AML-193 (cell line): ENCODE data around the gene ACAA2.
A peak's percentile ranks its signal among the peaks of the same experiment; 100 is the strongest.
"Not testable (repeated sequence)": the region's sequence is repeated elsewhere in the genome, so short reads cannot be mapped to it uniquely, and the experiment has no call there.

Experiments
- DNase-seq, 2 experiments: peaks; one replicate each; lab custom pipeline; 2025; lab: John Stamatoyannopoulos, UW

Gene ACAA2

DNA sequence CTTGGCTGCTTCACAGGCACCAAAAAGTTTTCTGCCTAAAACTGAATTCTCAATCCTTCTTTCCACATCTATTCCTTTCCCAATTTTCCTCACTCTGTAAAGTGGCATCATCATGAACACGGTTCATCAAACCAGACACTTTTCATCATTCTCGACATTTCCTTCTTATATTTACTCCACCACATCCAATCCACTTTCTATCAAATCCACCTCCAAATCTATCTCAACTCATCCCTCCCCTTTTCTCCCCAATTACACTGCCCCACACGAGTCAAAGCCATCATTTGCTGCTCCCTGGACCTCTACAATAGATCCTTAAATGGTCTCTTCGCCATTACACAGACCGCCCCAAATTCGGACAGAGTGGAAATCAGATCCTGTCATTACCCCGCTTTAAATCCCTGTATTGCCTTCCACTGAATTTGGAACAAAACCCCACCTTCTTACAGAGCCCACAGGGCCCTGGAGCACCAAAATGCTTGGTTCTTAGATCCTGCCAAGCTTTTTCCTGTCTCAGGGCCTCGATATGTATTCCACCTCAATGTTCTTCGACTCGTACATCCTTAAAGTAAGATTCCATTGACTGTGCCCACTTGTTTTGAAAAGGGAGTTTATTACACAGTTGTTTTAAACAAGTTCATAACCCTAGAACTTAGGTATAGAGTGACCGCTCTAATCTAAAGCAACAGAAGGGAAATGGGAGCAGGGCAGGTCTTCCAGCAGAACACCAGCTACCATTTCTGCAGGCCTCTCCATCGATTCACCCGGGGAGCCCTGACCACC lies 856 bp downstream of the ACAA2 start:
- no peak for DNase-seq

DNA sequence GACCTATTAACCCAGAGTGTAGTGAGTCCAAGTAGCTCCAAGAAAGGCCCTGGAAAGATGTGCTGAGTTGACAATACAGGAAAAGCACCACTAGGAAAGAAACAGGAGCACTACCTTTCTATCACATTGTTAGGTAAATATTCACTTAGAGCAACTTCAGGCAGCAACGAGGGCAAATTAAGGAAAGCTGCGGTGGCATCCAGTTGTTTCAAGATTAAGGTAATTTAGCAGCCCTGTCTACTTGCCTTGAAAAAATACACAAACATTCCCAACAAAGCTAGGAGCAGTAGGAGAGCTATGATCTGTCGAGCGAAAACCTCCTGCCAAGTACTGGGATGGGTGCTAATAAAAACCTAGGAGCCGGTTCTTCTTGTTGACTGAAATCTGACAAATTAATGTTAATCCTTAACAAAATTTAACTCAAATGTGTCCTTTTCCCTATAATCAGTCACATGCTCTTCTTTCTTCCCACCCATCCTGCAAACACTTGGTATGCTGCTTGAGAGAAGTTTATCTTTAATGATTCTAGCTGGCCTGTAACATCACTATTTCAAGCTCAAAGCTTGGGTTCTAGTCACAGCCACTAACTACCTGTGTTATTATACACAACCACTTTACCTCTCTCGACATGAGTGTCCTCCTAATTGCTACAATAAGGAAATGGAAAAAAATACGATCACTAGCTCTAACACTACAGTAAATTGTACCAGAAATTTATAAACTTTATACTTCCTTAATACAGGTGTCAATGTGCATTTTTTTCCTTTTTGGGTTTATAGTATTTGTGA lies 2.0 kb downstream of the ACAA2 start:
- no peak for DNase-seq

GRCh38 chr18:49808553-49809191 lies 4.7 kb downstream of the ACAA2 start:
- not testable (repeated sequence) for DNase-seq

- no peak for DNase-seq
Observed at GRCh38 chr18:49804096-49804495, 9.2 kb downstream of the ACAA2 start.

GRCh38 chr18:49802623-49803022 lies 10.7 kb downstream of the ACAA2 start:
- no peak for DNase-seq

- DNase-seq = not testable (repeated sequence)
Observed at GRCh38 chr18:49800491-49800890, 12.8 kb downstream of the ACAA2 start.

- DNase-seq = not testable (repeated sequence)
Observed at GRCh38 chr18:49799806-49800205, 13.5 kb downstream of the ACAA2 start.

- DNase-seq = no peak
Observed at GRCh38 chr18:49798001-49798400, 15.3 kb downstream of the ACAA2 start.

DNA sequence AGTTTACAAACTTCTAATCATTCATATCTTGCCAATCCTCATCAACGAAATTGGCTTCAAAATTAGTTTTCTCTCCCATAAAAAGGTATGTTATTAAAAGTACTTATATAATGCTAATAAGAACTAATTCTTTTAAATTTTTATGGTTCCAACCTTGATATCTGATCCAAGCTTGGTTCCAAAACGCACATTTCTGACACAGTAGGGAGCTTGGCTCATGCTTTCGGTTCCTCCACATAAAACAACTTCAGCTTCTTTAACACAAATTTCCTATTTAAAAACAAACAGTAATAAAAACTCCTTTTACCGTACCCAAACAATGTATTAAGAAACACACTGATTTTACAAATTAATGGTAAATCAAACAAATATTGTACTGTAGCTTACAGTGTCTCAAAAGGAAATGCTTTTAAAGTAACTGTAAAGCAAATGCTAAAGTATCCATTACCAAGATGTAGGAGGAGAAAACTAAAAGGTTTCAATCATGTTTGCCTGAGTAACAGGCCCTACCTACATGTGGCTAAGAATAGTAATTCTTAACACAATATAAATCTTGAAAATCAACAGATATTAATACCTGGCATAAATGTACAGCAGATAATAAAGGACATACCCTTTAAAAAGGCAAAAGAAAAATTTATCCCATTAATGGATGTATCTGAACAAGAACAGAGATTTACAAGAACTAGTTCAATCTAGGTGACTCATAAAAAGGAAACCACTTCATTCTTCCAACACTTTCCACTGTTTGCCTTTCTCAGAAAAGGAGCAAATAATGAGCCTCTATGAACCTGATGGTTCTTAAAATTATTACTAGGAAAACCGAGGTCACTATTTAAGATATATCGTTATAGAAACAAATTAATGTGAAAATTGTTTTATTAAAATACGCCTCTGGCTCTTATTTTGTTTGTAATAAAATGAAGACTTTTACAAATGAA lies 17.5 kb downstream of the ACAA2 start:
- DNase-seq = no peak

DNA sequence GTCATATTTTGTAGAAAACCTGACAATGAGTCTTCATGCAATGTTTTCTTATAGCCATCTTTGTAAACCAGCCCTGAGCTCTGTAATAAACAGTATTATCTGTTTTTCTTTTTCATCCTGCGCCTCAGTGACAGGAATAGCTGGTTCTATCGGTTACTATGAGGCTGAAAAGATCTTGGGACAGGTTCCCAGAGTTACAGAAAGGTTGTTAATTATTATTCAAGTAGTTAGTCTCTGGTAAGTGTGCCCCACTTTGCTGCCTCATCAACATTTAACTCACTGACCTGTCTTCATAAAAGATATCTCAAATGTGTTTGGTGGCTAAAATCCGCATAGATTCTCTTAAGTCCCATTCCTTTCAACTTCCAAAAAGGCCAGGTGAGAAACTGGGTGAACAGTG lies 18.6 kb downstream of the ACAA2 start:
- DNase-seq = no peak

DNA sequence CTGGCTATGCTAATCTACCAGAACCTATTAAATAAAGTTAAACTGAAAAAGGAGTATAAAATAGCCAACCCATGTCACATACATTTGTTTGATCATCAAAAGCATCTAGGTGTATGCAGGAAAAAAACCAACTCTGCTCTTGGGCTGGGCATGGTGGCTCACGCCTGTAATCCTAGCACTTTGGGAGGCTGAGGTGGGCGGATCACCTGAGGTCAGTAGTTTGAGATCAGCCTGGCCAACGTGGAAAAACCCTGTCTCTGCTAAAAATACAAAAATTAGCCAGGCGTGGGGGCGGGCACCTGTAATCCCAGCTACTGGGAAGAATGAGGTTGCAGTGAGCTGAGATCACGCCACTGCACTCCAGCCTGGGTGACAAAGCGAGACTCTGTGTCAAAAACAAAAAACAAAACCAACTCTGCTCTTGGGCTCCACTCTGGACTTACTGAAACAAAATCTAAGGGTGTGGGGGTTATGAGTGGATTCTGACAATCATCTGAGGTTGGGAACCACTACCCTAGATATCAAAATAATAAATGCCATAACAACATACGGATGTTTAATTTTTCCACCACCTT lies 23.7 kb downstream of the ACAA2 start:
- not testable (repeated sequence) for DNase-seq

DNA sequence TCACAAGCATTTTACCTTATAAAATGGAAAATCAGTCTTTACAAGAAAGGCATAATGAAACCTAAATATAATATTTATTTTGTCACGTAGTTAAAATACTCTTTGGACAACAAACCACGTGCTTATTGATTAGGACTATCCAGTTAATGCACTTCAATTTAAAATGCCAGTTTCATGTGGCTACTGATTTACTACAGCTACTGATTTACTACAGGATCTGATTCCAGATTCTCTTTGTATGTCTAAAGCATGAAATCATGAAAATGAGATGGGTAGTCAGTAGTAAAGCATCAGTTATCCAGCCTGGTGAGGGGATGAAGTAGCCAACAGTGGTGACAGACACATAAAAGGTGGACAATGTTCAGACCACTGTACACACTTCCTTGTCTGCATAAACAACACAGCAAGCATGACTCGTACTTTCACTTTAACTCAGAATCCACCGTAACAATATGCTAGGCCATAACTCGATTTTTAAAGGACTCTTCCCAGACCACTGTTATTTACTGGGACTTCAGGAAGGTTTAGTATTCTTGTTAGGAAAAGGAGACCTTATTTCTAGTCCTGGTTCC lies 24.9 kb downstream of the ACAA2 start:
- no peak for DNase-seq

GRCh38 chr18:49786019-49786720 lies 27.2 kb downstream of the ACAA2 start:
- no peak for DNase-seq

DNA sequence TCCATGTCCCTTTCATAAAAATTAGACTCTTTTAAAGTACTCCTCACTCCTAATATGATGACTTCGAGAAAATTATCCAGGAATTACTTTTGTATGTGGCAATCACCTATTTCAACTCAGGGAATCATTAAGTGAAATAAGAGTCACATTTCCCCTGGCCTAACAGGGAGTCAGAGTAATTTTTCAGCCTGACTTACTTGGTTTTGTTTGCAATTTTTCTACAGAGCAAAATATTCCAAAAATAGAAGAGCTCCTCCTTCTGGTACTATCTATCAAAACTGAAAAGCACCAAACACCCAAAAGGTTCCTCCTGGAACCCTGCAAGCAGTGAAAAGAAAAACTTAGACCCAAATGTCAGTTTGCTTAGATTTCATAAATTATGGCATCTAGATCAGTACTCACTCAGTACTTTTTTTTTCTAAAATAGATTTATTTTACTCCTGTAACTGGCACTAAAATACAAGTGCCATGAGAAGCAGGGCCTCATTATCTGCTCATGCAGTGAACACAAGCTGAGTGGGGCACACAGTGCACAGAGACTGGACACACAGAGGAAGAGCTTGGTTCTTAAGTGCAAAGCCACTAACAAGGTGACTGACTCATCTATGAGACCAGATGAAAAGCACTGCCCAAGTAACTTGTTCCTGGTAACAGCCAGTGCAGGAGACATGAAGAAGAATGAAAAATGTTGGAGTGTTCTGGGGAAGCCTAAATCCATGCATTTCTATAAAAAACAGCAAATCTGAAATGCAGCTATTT lies 28.7 kb downstream of the ACAA2 start:
- no peak for DNase-seq

- DNase-seq = not testable (repeated sequence)
Observed at GRCh38 chr18:49783631-49784030, 29.7 kb downstream of the ACAA2 start.

GRCh38 chr18:49778826-49779465 lies 34.4 kb downstream of the ACAA2 start:
- DNase-seq = no peak

- no peak for DNase-seq
Observed at GRCh38 chr18:49769047-49769728, 44.1 kb downstream of the ACAA2 start.

DNA sequence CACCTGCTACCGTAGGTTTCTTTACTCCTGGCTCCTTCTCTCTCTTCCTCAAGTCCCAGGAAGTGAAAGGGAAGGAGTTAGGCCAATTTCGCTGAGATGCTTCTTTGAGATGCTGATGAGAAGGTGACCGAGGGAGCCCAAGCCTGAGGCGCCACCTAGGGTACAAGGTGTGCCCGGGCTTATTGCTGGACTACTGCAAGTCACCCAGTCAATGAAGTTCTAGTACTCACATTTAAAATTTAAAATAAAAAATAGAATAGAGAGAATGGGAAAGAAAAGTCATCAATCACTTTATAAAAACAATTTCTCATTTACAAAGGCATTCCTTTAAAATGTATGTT lies 45.3 kb downstream of the ACAA2 start:
- peak in 1 of 2 experiments; percentile 1 for DNase-seq
